Left ventricle myocardium inferior (tissue), 1 donor: ENCODE data around the gene HNRNPD. TPM values are rescaled to one million over a fixed set of nuclear protein-coding genes. Genes with fewer than 3 reads are reported as not detected.
A peak's percentile ranks its signal among the peaks of the same experiment; 100 is the strongest.
"Not testable (repeated sequence)": the region's sequence is repeated elsewhere in the genome, so short reads cannot be mapped to it uniquely, and the experiment has no call there.

ENCODE experiments used
- DNase-seq: peaks from one replicate; pipeline ENCODE4 v3.0.0-alpha.2; 2020
- H3K27ac ChIP-seq: fragments of 200-600 bp; replicated peaks from 2 replicates; pipeline ENCODE4 v1.8.0; 2021
- H3K27me3 ChIP-seq: fragments of 200-600 bp; 2 replicates; pipeline ENCODE4 v1.8.0; 2021; ENCODE audit warnings: low read depth
- H3K36me3 ChIP-seq: fragments of 200-600 bp; 2 replicates; pipeline ENCODE4 v1.8.0; 2021
- H3K4me1 ChIP-seq: fragments of 200-600 bp; 2 replicates; pipeline ENCODE4 v1.8.0; 2021
- H3K4me3 ChIP-seq: fragments of 200-600 bp; 2 replicates; pipeline ENCODE4 v1.8.0; 2021; ENCODE audit warnings: mild to moderate bottlenecking, moderate library complexity
- H3K9me3 ChIP-seq: fragments of 200-600 bp; replicated peaks from 2 replicates; pipeline ENCODE4 v1.8.0; 2021
- CTCF ChIP-seq: fragments of 200-600 bp; IDR thresholded peaks from 2 replicates; pipeline ENCODE4 v1.8.0; 2021; ENCODE audit warnings: antibody characterized with exemption, mild to moderate bottlenecking, borderline replicate concordance
- intact Hi-C: fragments of 100-400 bp; cut with micrococcal nuclease; formaldehyde crosslinking; loops from one replicate; pipeline ENCODE4 v1.11.0; 2022
- long read RNA-seq: library from polyadenylated mRNA; unstranded; transcript quantifications from one replicate; pipeline ENCODE4 v2.0.0, GENCODE V29; 2021
- total RNA-seq: library from RNA; stranded (reverse); fragmentation: NEBNext Ultra II Directional; extraction: Animal tissue kit (Norgen Biotek cat#: 25700); gene quantifications from one replicate; pipeline ENCODE4 v1.2.1, GENCODE V29; 2021
- donor health status: DM: no; HTN: yes; CAD: no; lungs with severe emphysema.

The HNRNPD gene
- 93.0 TPM for total RNA-seq
- long read RNA-seq, transcript HNRNPD-202 (8 exons, 1,667 nt) = minor isoform, 11 of 139 reads
- long read RNA-seq, transcript HNRNPD-203 (8 exons, 1,585 nt) = major isoform, 58 of 139 reads
- long read RNA-seq, transcript HNRNPD-201 (9 exons, 3,033 nt) = minor isoform, 40 of 139 reads
- long read RNA-seq, partial matches to known transcripts = 11 of 139 reads
- long read RNA-seq, other reads (novel, unspliced or antisense) = 18 of 139 reads

GRCh38 chr4:82373816-82374625, at the start of gene HNRNPD:
HNRNPD (minus strand) TSS chr4:82373991; CDS start chr4:82373678, 313 bp downstream.
- Histone ChIP-seq H3K36me3 (peaks cover 5% of the 10 kb centered on the region), H3K4me1 (peaks cover 67% of the 10 kb centered on the region)

GRCh38 chr4:82422616-82423015, 48.8 kb upstream of the HNRNPD start:
- no peak for DNase-seq
- H3K36me3 ChIP-seq = peaks cover 53% of the 10 kb centered on the region
- peaks cover 25% of the 10 kb centered on the region for H3K4me1 ChIP-seq
- no peak overlapping the region for H3K27ac ChIP-seq
- no peak overlapping the region for H3K4me3 ChIP-seq
- H3K9me3 ChIP-seq = no peaks in the 10 kb centered on the region
- intact Hi-C loops = no loop called here
- no peaks in the 10 kb centered on the region for H3K27me3 ChIP-seq
- TF ChIP-seq CTCF = no peak

More at GRCh38 chr4:82373816-82374625, at the start of gene HNRNPD:
- peak; percentile 21 for TF ChIP-seq CTCF
- Histone ChIP-seq H3K4me3 (peak within 1 kb of the TSS; percentile 95), H3K27ac (peak within 1 kb of the TSS; percentile 99), H3K9me3 (no peaks in the 10 kb centered on the region), H3K27me3 (no peaks in the 10 kb centered on the region)
- intact Hi-C loops = loop anchor here (5.0 kb wide), 1 partner anchor 53 kb away; no protein-coding TSS in a partner anchor
- peak; percentile 98 for DNase-seq

- H3K27ac ChIP-seq = no peak overlapping the region
- intact Hi-C loops = no loop called here
- TF ChIP-seq CTCF = no peak
- no peak overlapping the region for H3K4me3 ChIP-seq
- H3K4me1 ChIP-seq = peaks cover 18% of the 10 kb centered on the region
- peaks cover 47% of the 10 kb centered on the region for H3K36me3 ChIP-seq
- DNase-seq = no peak
- H3K9me3 ChIP-seq = no peaks in the 10 kb centered on the region
- no peaks in the 10 kb centered on the region for H3K27me3 ChIP-seq
These were observed 48.2 kb upstream of the HNRNPD start for GRCh38 chr4:82421796-82422560.

- H3K4me1 ChIP-seq = no peaks in the 10 kb centered on the region
- peaks cover 21% of the 10 kb centered on the region for H3K36me3 ChIP-seq
- no peaks in the 10 kb centered on the region for H3K9me3 ChIP-seq
- H3K27me3 ChIP-seq = no peaks in the 10 kb centered on the region
- no peak for DNase-seq
- intact Hi-C loops = no loop called here
- H3K27ac ChIP-seq = no peak overlapping the region
- TF ChIP-seq CTCF = no peak
- no peak overlapping the region for H3K4me3 ChIP-seq
These were observed 45.7 kb upstream of the HNRNPD start for GRCh38 chr4:82419451-82419850.

- TF ChIP-seq CTCF = no peak
- H3K9me3 ChIP-seq = no peaks in the 10 kb centered on the region
- no peak for DNase-seq
- H3K27ac ChIP-seq = no peak overlapping the region
- intact Hi-C loops = no loop called here
- no peaks in the 10 kb centered on the region for H3K36me3 ChIP-seq
- H3K4me1 ChIP-seq = no peaks in the 10 kb centered on the region
- no peak overlapping the region for H3K4me3 ChIP-seq
- no peaks in the 10 kb centered on the region for H3K27me3 ChIP-seq
These were observed 42.2 kb upstream of the HNRNPD start for GRCh38 chr4:82415922-82416365.

GRCh38 chr4:82415061-82415460, 41.3 kb upstream of the HNRNPD start:
- H3K9me3 ChIP-seq, intact Hi-C loops, H3K27me3 ChIP-seq, H3K4me3 ChIP-seq, DNase-seq, H3K4me1 ChIP-seq, H3K36me3 ChIP-seq, H3K27ac ChIP-seq: not testable (repeated sequence)
